Measurements from ENCODE around the gene HTD2.
A peak's percentile ranks its signal among the peaks of the same experiment; 100 is the strongest.
"Not testable (repeated sequence)": the region's sequence is repeated elsewhere in the genome, so short reads cannot be mapped to it uniquely, and the experiment has no call there.

HTD2 gene

GRCh38 chr3:58269356-58269755, 37.0 kb upstream of the HTD2 start:
- DNase-seq (ENCODE audit: low read depth): no peak
- TF ChIP-seq CTCF (IDR thresholded peaks at IDR 0.05; ENCODE audit: insufficient read depth, low read depth, low read length, missing control alignments): no peak
- no peak overlapping the region for H3K4me3 ChIP-seq (ENCODE audit: low read length)

GRCh38 chr3:58270485-58270884, 35.8 kb upstream of the HTD2 start:
- no peak for DNase-seq (ENCODE audit: low read depth)
- TF ChIP-seq CTCF (IDR thresholded peaks at IDR 0.05; ENCODE audit: insufficient read depth, low read depth, low read length, missing control alignments): no peak

GRCh38 chr3:58271901-58272501, 34.3 kb upstream of the HTD2 start:
- DNase-seq (ENCODE audit: low read depth): peak; percentile 67
- H3K4me3 ChIP-seq (ENCODE audit: low read length): no peak overlapping the region
- no peak for TF ChIP-seq CTCF (IDR thresholded peaks at IDR 0.05; ENCODE audit: insufficient read depth, low read depth, low read length, missing control alignments)

More at GRCh38 chr3:58270485-58270884, 35.8 kb upstream of the HTD2 start:
- H3K4me3 ChIP-seq (ENCODE audit: low read length): no peak overlapping the region

- no peak for TF ChIP-seq CTCF (IDR thresholded peaks at IDR 0.05; ENCODE audit: insufficient read depth, low read depth, low read length, missing control alignments)
- no peak overlapping the region for H3K4me3 ChIP-seq (ENCODE audit: low read length)
- no peak for DNase-seq (ENCODE audit: low read depth)
Measured at GRCh38 chr3:58272891-58273290, 33.4 kb upstream of the HTD2 start.

- not testable (repeated sequence) for H3K4me3 ChIP-seq (ENCODE audit: low read length); DNase-seq (ENCODE audit: low read depth)
Measured at GRCh38 chr3:58273362-58273761, 33.0 kb upstream of the HTD2 start.

- no peak for TF ChIP-seq CTCF (IDR thresholded peaks at IDR 0.05; ENCODE audit: insufficient read depth, low read depth, low read length, missing control alignments)
- no peak for DNase-seq (ENCODE audit: low read depth)
- no peak overlapping the region for H3K4me3 ChIP-seq (ENCODE audit: low read length)
Measured at GRCh38 chr3:58274027-58274614, 32.2 kb upstream of the HTD2 start.

GRCh38 chr3:58281069-58281468, 25.3 kb upstream of the HTD2 start:
- no peak overlapping the region for H3K4me3 ChIP-seq (ENCODE audit: low read length)
- DNase-seq (ENCODE audit: low read depth): no peak
- no peak for TF ChIP-seq CTCF (IDR thresholded peaks at IDR 0.05; ENCODE audit: insufficient read depth, low read depth, low read length, missing control alignments)

Data from epithelial cell of esophagus (primary cell).